ENCODE results near the gene THAP4.
A peak's percentile ranks its signal among the peaks of the same experiment; 100 is the strongest.

THAP4 gene

GRCh38 chr2:241638940-241639339 lies 2.0 kb upstream of the THAP4 start:
- Histone ChIP-seq H3K27me3 (replicated peaks) (no peaks in the 10 kb centered on the region), H3K36me3 (replicated peaks) (peaks cover 9% of the 10 kb centered on the region), H3K27ac (no peak overlapping the region), H3K4me3 (ENCODE audit: low read depth, low read length) (no peak overlapping the region)
- in situ Hi-C loops (cut with HindIII; ENCODE audit: low pct_ligation_motif_present, low sequenced_read_pairs): no loop called here
- TF ChIP-seq, protein P1, sequence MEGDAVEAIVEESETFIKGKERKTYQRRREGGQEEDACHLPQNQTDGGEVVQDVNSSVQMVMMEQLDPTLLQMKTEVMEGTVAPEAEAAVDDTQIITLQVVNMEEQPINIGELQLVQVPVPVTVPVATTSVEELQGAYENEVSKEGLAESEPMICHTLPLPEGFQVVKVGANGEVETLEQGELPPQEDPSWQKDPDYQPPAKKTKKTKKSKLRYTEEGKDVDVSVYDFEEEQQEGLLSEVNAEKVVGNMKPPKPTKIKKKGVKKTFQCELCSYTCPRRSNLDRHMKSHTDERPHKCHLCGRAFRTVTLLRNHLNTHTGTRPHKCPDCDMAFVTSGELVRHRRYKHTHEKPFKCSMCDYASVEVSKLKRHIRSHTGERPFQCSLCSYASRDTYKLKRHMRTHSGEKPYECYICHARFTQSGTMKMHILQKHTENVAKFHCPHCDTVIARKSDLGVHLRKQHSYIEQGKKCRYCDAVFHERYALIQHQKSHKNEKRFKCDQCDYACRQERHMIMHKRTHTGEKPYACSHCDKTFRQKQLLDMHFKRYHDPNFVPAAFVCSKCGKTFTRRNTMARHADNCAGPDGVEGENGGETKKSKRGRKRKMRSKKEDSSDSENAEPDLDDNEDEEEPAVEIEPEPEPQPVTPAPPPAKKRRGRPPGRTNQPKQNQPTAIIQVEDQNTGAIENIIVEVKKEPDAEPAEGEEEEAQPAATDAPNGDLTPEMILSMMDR (IDR thresholded peaks at IDR 0.05; ENCODE audit: low read depth, low read length, missing control alignments): no peak
- no peak for DNase-seq

GRCh38 chr2:241637795-241638660 lies 1.1 kb upstream of the THAP4 start:
- Histone ChIP-seq H3K4me3 (ENCODE audit: low read depth, low read length) (peak overlapping the region; percentile 91), H3K27ac (peak overlapping the region; percentile 96), H3K36me3 (replicated peaks) (peaks cover 16% of the 10 kb centered on the region), H3K27me3 (replicated peaks) (no peaks in the 10 kb centered on the region)
- DNase-seq: no peak
- TF ChIP-seq, protein P1 (IDR thresholded peaks at IDR 0.05; ENCODE audit: low read depth, low read length, missing control alignments): no peak
- in situ Hi-C loops (cut with HindIII; ENCODE audit: low pct_ligation_motif_present, low sequenced_read_pairs): no loop called here

DNA sequence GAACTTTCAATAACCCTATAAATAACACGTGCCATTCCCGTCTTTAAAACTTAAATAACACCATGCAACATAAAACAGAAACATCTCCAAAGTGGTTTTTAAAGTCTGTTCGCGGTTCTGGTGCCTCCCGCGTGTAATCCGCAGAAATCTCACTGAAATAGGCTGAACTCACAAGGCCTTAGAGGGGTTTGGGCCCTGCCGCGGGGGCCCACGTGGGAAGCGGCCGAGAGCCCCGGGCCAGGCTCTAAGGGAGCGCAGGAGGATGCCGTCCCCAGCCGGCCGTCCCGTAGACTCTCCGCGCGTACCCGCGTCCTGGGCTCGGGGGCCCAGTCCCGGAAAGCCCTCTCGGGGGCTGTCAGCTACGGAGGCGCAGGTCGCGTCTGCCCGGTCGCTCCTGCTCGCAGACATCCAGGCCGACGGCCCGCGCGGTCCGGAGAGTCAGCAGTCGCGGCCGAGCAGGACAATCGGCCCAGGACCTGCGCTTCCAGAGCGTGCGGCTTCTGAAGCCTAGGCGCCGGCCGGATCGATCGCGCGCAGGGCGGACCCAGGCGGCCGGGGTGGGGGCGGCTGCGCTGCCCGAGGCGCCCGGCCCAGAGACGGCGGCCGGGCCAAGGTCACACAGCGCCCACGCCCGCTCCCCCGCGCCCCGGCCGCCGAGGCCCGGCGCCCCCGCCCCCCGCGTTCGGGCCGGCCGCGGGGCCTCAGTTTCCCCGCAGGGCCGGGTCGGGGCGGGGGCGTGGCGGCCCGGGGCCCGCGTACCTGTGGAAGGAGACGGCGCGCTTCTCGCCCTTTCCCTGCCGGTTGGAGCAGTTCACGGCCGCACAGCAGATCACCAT lies 558 bp downstream of the THAP4 start:
- in situ Hi-C loops (cut with HindIII; ENCODE audit: low pct_ligation_motif_present, low sequenced_read_pairs): no loop called here
- Histone ChIP-seq H3K4me3 (ENCODE audit: low read depth, low read length) (peak overlapping the region; percentile 91), H3K27me3 (replicated peaks) (no peaks in the 10 kb centered on the region), H3K36me3 (replicated peaks) (peaks cover 32% of the 10 kb centered on the region), H3K27ac (peak overlapping the region; percentile 96)
- TF ChIP-seq, protein P1 (IDR thresholded peaks at IDR 0.05; ENCODE audit: low read depth, low read length, missing control alignments): no peak
- DNase-seq: no peak

- Histone ChIP-seq H3K27me3 (replicated peaks) (no peaks in the 10 kb centered on the region), H3K4me3 (ENCODE audit: low read depth, low read length) (peak overlapping the region; percentile 91), H3K36me3 (replicated peaks) (peaks cover 36% of the 10 kb centered on the region), H3K27ac (peak overlapping the region; percentile 54)
- DNase-seq: no peak
- in situ Hi-C loops (cut with HindIII; ENCODE audit: low pct_ligation_motif_present, low sequenced_read_pairs): no loop called here
- TF ChIP-seq, protein P1 (IDR thresholded peaks at IDR 0.05; ENCODE audit: low read depth, low read length, missing control alignments): no peak
Observed at GRCh38 chr2:241635756-241636155, 1.2 kb downstream of the THAP4 start.

- Histone ChIP-seq H3K4me3 (ENCODE audit: low read depth, low read length) (no peak overlapping the region), H3K36me3 (replicated peaks) (peaks cover 28% of the 10 kb centered on the region)
- in situ Hi-C loops (cut with HindIII; ENCODE audit: low pct_ligation_motif_present, low sequenced_read_pairs): no loop called here
Observed at GRCh38 chr2:241633561-241633960, 3.4 kb downstream of the THAP4 start.

More at GRCh38 chr2:241633561-241633960, 3.4 kb downstream of the THAP4 start:
- Histone ChIP-seq H3K27ac (no peak overlapping the region), H3K27me3 (replicated peaks) (no peaks in the 10 kb centered on the region)
- no peak for DNase-seq
- TF ChIP-seq, protein P1 (IDR thresholded peaks at IDR 0.05; ENCODE audit: low read depth, low read length, missing control alignments): no peak
